Spinal cord (tissue), 10 donors: ENCODE measurements around the gene GRAMD2A. TPM values are rescaled to one million over a fixed set of nuclear protein-coding genes. Genes with fewer than 3 reads are reported as not detected.
A peak's percentile ranks its signal among the peaks of the same experiment; 100 is the strongest.

Experiments
- DNase-seq, 6 donors: peaks; one replicate each; pipeline versions ENCODE4 v3.0.0 to v3.0.0-alpha.2; 2013 to 2015; ENCODE audit warnings: low spot score in 6 of 6, low read depth in 4 of 6
- H3K27ac ChIP-seq: one replicate; pipeline ENCODE4 v1.5.1; 2013; ENCODE audit warnings: low read depth, low read length, control low read depth
- H3K27me3 ChIP-seq: one replicate; pipeline ENCODE4 v1.6.1; 2013; ENCODE audit warnings: low read length; ENCODE audit not compliant: control insufficient read depth, insufficient read depth
- H3K36me3 ChIP-seq: one replicate; pipeline ENCODE4 v1.6.1; 2013; ENCODE audit warnings: low read length; ENCODE audit not compliant: control insufficient read depth, insufficient read depth
- H3K4me1 ChIP-seq: one replicate; pipeline ENCODE4 v1.6.1; 2013; ENCODE audit warnings: low read length; ENCODE audit not compliant: control insufficient read depth, insufficient read depth
- H3K4me3 ChIP-seq: one replicate; pipeline ENCODE4 v1.5.1; 2013; ENCODE audit warnings: low read depth, low read length, control low read depth
- H3K9me3 ChIP-seq: one replicate; pipeline ENCODE4 v1.6.1; 2013; ENCODE audit warnings: low read length; ENCODE audit not compliant: control insufficient read depth, insufficient read depth
- WGBS: methylation state at CpG from one replicate; pipeline ENCODE4 v1.1.5; 2013; ENCODE audit warnings: missing lambda C conversion rate; ENCODE audit not compliant: insufficient coverage; 5-methylcytosine and 5-hydroxymethylcytosine counted together
- polyA plus RNA-seq, 2 donors: library from polyadenylated mRNA; unstranded; fragments of 120-200 nt; gene quantifications; one replicate each; pipeline ENCODE4 v1.2.1, GENCODE V29; 2013; ENCODE audit not compliant: insufficient read length in 2 of 2
- total RNA-seq, 2 donors: library from RNA; depleted of rRNA in 1 of 2; stranded (reverse); fragments of 120-200 nt in 1 of 2; fragments of >200 nt in 1 of 2; gene quantifications; one replicate each; pipeline versions ENCODE4 v1.2.3 to v1.2.4, GENCODE V29; 2013 to 2014
- donor health status: healthy.

Gene GRAMD2A
- total and polyA plus RNA-seq, 4 donors = 1.4 to 3.8 (median 2.3) TPM

DNA sequence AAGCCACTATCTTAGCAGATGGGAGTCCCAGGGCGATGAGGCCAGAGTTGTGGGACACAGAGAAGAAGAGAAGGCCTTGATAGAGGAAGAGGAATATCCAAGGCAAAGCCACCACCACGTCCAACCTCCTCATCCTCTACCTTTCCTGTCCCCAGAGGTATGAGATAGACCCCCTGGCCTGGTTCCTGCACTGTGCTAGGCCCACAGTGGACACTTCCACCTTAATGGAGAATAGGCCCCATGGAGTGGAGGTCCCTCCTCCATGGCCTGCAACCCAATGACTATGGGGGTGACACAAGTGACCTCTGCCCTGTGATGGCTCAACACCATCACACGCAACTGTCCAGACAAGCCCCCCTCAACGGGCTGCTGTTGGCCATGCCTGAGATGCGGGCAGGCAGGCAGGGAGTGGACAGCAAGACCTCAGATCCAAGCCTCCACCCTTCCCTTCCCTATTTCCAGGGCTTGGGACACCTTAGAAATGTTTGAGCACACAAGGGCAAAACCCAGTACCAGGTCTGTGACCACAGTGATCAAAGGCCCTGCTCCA is 36.8 kb downstream of the GRAMD2A start:
- Histone ChIP-seq H3K27ac (peak overlapping the region; percentile 34), H3K9me3 (no peaks in the 10 kb centered on the region), H3K4me3 (no peak overlapping the region), H3K36me3 (no peaks in the 10 kb centered on the region), H3K4me1 (peaks cover 37% of the 10 kb centered on the region), H3K27me3 (no peaks in the 10 kb centered on the region)
- 94% methylated on average over 3 of the region's 5 CpGs for WGBS
- DNase-seq = no peak

DNA sequence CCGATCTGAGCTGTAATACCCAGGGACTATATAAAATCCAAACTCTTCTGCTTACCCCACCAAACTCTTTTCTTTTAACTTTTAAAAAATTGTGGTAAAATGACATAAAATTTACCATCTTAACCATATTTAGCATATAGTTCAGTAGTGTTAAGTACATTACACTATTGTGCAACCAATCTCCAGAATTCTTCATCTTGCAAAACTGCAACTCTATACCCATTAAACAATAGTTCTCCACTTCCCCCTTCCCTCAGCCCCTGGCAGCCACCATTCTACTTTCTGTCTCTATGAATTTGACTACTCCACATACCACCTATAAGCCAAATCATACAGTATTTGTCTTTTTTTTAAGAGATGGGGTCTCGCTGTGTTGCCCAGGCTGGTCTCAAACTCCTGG is 40.7 kb downstream of the GRAMD2A start:
- Histone ChIP-seq H3K4me3 (no peak overlapping the region), H3K36me3 (no peaks in the 10 kb centered on the region)

GRCh38 chr15:72155635-72156616 is 41.7 kb downstream of the GRAMD2A start:
- Histone ChIP-seq H3K27ac (peak overlapping the region; percentile 50), H3K4me3 (peak overlapping the region; percentile 49), H3K4me1 (peaks cover 18% of the 10 kb centered on the region), H3K27me3 (no peaks in the 10 kb centered on the region), H3K9me3 (no peaks in the 10 kb centered on the region), H3K36me3 (no peaks in the 10 kb centered on the region)
- peak; percentile 83 to 97 (median 90) for DNase-seq
- 9% methylated on average over 14 of the region's 19 CpGs for WGBS

More for the DNA sequence above, 40.7 kb downstream of the GRAMD2A start:
- H3K4me1 ChIP-seq = peaks cover 28% of the 10 kb centered on the region
- no peaks in the 10 kb centered on the region for H3K27me3 ChIP-seq
- no peak for DNase-seq
- WGBS = no CpG with 5 or more reads among the region's 2 CpGs
- no peaks in the 10 kb centered on the region for H3K9me3 ChIP-seq
- no peak overlapping the region for H3K27ac ChIP-seq

GRCh38 chr15:72155003-72155621 is 42.5 kb downstream of the GRAMD2A start:
- no peaks in the 10 kb centered on the region for H3K36me3 ChIP-seq
- peak overlapping the region; percentile 50 for H3K27ac ChIP-seq
- peak in 4 of 6 donors; percentile 54 to 91 (median 77) for DNase-seq
- H3K9me3 ChIP-seq = no peaks in the 10 kb centered on the region
- H3K4me3 ChIP-seq = peak overlapping the region; percentile 49
- peaks cover 15% of the 10 kb centered on the region for H3K4me1 ChIP-seq
- H3K27me3 ChIP-seq = no peaks in the 10 kb centered on the region
- WGBS = 13% methylated on average over 11 of the region's 14 CpGs

GRCh38 chr15:72154316-72154715 is 43.3 kb downstream of the GRAMD2A start:
- 95% methylated on average over 7 of the region's 7 CpGs for WGBS
- Histone ChIP-seq H3K27ac (no peak overlapping the region), H3K4me3 (no peak overlapping the region), H3K9me3 (no peaks in the 10 kb centered on the region), H3K27me3 (no peaks in the 10 kb centered on the region), H3K36me3 (no peaks in the 10 kb centered on the region), H3K4me1 (peaks cover 15% of the 10 kb centered on the region)
- no peak for DNase-seq

DNA sequence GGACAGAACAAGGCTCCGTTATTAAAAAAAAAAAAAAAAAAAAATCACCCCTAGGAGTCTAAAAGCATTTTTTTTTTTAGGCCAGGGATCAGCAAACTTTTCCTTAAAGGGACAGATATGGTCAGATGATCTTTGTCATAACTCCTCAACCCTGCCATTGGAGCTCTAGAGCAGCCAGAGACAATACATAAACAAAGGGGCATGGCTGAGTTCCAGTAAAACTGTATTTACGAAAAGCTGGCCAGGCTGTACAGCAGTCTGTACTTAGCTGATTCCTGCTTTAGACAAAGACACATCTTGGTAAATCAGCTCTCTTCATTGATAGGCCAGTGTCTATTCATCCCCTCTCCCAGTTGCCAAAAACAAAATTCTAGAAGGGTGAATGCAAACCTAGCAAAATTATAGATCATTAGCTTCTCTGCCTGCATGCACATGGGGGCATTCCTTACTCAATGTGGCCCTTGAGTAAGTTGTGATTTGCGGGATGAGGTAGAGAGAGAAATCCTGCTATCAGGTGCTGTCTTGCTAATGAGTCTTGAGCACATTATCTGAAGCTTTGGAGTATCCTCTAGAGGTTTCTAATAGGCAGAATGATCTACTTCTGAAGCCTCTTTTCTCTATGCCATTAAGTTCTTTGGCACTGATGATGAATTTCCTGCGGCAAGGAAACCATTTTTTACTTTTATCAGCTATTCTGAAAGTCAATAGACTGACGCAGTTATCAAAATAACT is 44.2 kb downstream of the GRAMD2A start:
- WGBS = 64% methylated on average over 2 of the region's 5 CpGs
- peak in 2 of 6 donors; percentile 26 to 64 for DNase-seq
- Histone ChIP-seq H3K9me3 (no peaks in the 10 kb centered on the region), H3K4me1 (peaks cover 15% of the 10 kb centered on the region), H3K27ac (no peak overlapping the region), H3K27me3 (no peaks in the 10 kb centered on the region), H3K36me3 (no peaks in the 10 kb centered on the region), H3K4me3 (no peak overlapping the region)

DNA sequence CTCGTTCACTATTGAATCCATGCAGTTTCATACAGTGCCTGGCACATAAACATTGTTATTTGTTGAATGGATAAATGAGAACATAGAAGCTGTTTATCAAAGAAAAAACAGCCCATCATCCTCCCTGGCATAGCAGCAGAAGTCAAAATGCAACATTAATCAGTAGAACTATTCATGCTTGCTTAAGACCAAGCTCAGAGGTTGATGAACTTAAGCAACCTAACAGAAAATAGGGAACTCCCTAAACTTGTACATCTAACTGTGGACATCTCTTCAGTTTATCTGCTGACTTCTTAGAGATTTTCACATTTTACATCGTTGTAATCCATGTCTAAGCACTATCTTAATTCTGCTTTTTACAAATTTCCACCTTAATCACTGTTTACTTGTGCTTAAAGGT is 50.2 kb downstream of the GRAMD2A start:
- no peak overlapping the region for H3K27ac ChIP-seq

GRCh38 chr15:72146934-72147333 is 50.7 kb downstream of the GRAMD2A start:
- Histone ChIP-seq H3K36me3 (no peaks in the 10 kb centered on the region), H3K27ac (no peak overlapping the region), H3K4me1 (no peaks in the 10 kb centered on the region), H3K9me3 (no peaks in the 10 kb centered on the region), H3K4me3 (no peak overlapping the region), H3K27me3 (no peaks in the 10 kb centered on the region)
- no peak for DNase-seq

More for the DNA sequence above, 50.2 kb downstream of the GRAMD2A start:
- no peak for DNase-seq
- Histone ChIP-seq H3K4me1 (no peaks in the 10 kb centered on the region), H3K36me3 (no peaks in the 10 kb centered on the region), H3K9me3 (no peaks in the 10 kb centered on the region), H3K4me3 (no peak overlapping the region), H3K27me3 (no peaks in the 10 kb centered on the region)
- no CpG with 5 or more reads among the region's 2 CpGs for WGBS

DNA sequence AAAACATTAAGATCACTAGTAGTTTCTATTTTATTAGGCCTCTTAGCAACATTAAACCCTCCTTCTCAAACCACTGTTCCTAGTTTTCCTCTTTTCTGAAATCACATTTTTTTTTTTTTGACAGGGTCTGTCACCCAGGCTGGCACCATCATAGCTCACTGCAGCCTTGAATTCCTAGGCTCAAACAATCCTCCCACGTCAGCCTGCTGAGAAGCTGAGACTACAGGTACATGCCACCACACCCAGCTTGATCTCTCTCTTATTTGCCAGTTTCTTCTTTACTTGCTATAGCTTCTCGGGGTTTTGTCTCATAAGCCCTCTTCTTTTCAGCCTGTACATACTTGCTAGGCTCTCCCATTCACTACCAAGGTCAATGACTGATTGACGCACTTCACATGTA is 51.4 kb downstream of the GRAMD2A start:
- no peak overlapping the region for H3K4me3 ChIP-seq
- H3K9me3 ChIP-seq = no peaks in the 10 kb centered on the region
- no peaks in the 10 kb centered on the region for H3K4me1 ChIP-seq
- no peak overlapping the region for H3K27ac ChIP-seq
- no peaks in the 10 kb centered on the region for H3K36me3 ChIP-seq
- DNase-seq = no peak
- H3K27me3 ChIP-seq = no peaks in the 10 kb centered on the region
- WGBS = 98% methylated on average over 3 of the region's 3 CpGs
